GM11168 (cell line): Measurements from ENCODE around the gene ZFPM1.

Experiments used
- in situ Hi-C: fragments of 300-500 bp; cut with MboI; formaldehyde crosslinking; loops from one replicate; pipeline ENCODE4 v1.12.0; 2022; ENCODE audit warnings: low sequenced_read_pairs; ENCODE audit not compliant: unreplicated experiment

Gene ZFPM1

GRCh38 chr16:88442727-88443576 is 10.1 kb upstream of the ZFPM1 start:
- in situ Hi-C loops: no loop called here

DNA sequence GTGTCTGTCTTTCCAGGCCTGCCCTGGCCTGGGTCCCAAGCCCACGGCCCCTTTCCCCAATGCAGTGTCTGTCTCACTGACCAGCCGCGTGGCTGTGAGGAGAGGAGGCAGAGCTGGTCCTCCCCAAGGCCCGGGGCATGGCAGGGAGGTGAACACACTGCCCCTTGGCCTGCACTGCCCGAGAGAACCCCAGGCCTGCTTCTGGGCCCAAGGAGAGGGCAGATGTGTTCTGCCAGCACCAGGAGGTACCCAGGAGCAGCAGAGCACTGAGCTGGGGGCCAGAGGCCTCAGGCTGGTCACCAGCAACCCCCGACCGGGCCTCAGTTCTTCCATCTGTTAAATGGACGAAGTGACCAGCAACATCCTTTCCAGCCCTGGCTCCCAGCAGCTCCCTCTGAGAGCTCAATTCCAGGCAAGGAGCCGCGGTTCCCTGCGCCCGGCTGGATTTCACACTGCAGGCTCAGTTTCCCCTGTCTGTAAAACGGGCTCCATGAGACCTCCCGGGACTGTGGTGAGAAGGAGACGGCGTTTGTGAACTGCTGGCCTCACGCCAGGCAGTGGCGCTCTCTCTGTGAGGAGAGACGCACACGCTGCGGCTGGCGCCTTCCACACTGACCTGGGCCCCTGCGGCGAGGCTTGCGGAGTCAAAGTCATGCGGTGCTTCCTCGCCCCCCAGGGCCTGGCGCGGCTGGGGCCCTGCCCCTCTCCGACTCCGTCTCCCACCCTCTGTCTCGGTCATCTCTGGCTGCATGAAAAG is 8.1 kb upstream of the ZFPM1 start:
- in situ Hi-C loops: no loop called here

DNA sequence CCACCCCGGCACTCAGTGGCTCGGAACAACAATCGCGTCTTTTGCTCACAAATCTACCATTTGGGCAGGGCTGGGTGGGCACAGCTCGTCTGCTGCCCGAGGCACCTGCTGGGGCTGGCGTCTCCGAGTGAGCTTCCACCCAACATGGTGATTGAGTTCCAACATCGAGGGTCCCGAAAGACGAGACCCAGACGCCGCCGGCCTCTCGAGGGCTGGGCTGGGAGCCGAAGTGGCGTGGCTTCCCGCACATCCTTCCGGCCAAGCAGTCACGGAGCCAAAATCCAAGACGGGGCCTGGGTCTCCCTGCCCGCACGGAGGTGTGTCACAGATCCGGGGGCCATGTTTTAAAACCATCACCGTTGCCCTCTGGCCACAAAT is 7.5 kb upstream of the ZFPM1 start:
- in situ Hi-C loops: no loop called here

DNA sequence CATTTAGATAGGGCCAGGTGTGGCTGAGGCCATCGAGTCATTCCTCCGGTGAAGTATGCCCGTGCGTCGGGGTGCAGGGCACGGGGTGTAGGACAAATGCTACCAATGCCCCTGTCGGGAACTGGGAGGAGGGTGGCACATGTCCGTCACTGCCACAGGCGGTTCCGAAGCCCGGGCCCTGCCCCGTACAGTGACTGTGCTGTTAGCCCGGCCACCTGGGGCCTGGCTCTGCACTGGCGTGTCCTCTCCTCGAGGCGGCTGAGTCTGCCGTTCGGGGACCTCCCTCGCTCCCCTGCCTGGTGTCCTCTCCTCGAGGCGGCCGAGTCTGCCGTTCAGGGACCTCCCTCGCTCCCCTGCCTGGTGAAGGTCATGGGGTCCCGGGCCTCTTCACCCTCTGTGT is 7.0 kb upstream of the ZFPM1 start:
- in situ Hi-C loops: no loop called here

- in situ Hi-C loops: no loop called here
Observed at GRCh38 chr16:88446736-88447135, 6.3 kb upstream of the ZFPM1 start.

GRCh38 chr16:88447881-88448280 is 5.2 kb upstream of the ZFPM1 start:
- in situ Hi-C loops: no loop called here

GRCh38 chr16:88448461-88449266 is 4.4 kb upstream of the ZFPM1 start:
- in situ Hi-C loops: no loop called here

- in situ Hi-C loops: no loop called here
Observed at GRCh38 chr16:88449267-88449561, 3.9 kb upstream of the ZFPM1 start.

- in situ Hi-C loops: loop anchor here (10.0 kb wide), 1 partner anchor 73 kb away; no protein-coding TSS in a partner anchor
Observed at GRCh38 chr16:88451586-88452481, 1.2 kb upstream of the ZFPM1 start.

DNA sequence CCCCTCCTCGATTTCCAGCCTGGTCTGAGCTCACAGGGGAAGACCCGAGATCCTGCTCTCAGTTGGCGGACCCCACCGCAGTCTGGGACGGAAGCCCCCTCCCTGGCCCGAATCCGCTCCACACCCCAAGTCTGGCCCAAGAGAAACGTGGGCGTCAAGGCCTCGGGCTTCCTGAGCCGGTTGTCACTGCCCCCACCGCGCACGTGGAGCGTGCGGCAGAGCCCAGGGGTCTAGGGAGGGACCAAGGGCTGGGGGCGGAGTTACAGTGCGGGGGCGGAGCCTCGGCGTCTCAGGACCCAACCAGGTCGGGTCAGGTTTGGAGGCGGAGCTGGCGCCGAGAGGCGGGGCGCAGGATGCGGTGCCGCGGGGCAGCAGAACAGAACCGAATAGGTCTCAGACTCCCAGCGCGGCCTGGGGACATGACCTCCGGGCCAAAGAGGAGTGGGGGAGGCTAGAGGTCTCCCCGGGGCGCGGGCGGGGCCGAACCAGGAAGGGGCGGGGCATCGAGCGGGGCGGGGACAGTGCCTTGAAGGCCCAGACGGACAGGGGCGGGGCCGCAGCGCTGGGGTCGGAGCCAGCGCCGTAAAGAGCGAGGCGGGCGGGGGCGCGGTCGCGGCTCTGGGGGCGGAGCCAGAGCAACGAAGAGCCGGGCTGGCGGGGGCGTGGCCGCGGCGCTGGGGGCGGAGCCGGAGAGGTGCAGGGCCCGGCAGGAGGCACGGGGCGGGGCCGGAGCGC is 431 bp upstream of the ZFPM1 start:
- in situ Hi-C loops: loop anchor here (10.0 kb wide), 1 partner anchor 72 kb away; no protein-coding TSS in a partner anchor

- in situ Hi-C loops: loop anchor here (10.0 kb wide), 1 partner anchor 71 kb away; no protein-coding TSS in a partner anchor
Observed at GRCh38 chr16:88453611-88454522, 787 bp downstream of the ZFPM1 start.

DNA sequence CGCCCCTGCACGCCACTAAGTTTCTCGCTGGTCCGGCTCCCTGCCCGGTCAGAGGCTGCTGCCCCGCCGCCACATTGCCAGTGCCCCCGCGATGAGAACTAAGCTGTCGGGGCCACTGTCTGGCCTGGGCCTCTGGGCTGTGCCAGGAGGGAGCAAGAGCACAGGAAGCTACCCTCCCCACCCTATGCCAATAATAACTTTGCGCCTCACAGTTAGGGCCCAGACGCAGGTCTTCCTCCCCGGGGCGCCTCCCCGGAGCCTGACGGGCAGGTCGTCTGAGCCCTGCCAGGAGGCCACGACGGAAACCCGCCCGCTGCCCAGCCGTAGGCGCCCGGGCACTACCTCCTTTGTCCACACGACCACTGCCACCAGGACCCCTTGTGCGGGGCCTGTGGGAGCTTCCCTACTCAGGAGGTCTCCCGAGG is 1.5 kb downstream of the ZFPM1 start:
- in situ Hi-C loops: loop anchor here (10.0 kb wide), 1 partner anchor 70 kb away; no protein-coding TSS in a partner anchor

DNA sequence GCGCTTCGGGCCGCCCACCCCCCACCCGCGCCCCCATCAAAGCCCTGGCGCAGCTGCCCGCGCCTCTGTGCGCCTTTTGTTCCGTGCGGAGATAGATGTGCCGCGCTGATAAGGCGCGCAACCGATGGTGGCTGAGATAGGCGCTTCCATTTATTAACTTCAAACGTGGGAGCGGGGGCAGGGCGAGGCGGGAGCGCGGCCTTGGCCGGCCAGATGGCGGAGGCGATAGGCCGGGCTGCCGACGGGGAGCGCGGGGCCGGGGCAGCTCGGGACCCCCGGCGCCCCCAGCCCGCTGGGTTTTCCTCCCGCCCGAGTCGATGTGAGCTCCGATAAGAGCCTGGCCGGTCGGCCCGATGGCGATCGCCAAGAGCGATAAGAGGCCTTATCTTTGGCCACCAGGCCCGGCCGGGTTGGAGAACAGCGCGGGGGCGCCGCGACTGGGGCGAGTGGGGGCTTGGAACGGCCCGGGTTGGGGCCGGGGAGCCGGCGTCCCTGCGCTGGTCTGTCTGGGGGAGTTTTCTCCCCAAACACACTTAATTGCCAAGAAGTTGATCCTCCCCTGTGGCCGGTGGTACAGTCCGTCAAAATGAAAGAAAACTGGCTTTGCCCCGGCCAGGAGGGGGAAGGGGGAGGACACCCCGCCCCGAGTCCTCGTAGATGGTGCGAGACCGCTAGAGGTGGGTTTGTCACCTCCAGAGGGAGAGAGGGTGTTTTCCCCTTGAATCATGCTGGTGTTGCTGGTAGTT is 2.7 kb downstream of the ZFPM1 start:
- in situ Hi-C loops: loop anchor here (10.0 kb wide), 1 partner anchor 69 kb away; no protein-coding TSS in a partner anchor

GRCh38 chr16:88456356-88457292 is 3.5 kb downstream of the ZFPM1 start:
- in situ Hi-C loops: loop anchor here (10.0 kb wide), 1 partner anchor 68 kb away; no protein-coding TSS in a partner anchor

DNA sequence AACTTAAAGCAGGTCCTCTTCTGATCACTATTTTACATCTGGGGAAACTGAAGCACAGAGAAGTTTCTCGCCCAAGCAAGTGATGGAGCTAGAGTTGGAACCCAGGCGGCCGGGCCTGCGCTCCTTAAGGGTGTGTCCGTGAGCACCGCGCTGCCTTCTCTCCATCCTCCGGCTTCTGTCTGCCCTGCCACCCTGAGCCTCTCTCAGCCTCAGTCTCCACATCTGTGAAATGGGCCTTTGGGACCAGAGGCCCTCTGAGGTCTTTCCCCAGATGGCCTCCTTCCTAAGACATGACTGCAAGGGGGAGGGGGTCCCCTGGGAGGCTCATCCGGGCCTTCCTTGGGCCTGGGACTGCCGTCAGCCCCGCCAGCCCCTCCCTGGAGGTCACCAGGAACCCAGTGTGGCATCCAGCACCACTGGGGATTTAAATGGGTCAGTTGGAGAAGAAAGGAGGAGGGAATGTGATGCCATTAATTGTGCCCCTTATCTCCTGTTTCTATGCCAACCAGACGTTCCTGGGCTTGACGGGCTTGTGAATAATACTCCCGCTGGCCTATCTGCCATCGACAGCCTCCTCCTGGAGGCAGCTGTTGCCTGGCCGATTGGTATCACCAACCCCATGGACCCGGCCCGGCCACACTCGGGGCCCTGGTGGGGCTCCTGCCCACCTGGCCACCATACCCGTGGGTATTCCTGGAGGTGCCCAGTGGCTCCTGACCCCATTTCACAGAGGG is 5.1 kb downstream of the ZFPM1 start:
- in situ Hi-C loops: loop anchor here (10.0 kb wide), 1 partner anchor 67 kb away; no protein-coding TSS in a partner anchor
